GM19467 (cell line): ENCODE data around the gene MRPS24.

ENCODE experiments used
- ATAC-seq: cut with Tn5 transposase; IDR thresholded peaks from one replicate; pipeline ENCODE4 v1.9.1; 2021; ENCODE audit warnings: mild to moderate bottlenecking, moderate library complexity; ENCODE audit not compliant: unreplicated experiment

Gene MRPS24

GRCh38 chr7:43877968-43878864 is 8.9 kb upstream of the MRPS24 start:
- no peak for ATAC-seq

DNA sequence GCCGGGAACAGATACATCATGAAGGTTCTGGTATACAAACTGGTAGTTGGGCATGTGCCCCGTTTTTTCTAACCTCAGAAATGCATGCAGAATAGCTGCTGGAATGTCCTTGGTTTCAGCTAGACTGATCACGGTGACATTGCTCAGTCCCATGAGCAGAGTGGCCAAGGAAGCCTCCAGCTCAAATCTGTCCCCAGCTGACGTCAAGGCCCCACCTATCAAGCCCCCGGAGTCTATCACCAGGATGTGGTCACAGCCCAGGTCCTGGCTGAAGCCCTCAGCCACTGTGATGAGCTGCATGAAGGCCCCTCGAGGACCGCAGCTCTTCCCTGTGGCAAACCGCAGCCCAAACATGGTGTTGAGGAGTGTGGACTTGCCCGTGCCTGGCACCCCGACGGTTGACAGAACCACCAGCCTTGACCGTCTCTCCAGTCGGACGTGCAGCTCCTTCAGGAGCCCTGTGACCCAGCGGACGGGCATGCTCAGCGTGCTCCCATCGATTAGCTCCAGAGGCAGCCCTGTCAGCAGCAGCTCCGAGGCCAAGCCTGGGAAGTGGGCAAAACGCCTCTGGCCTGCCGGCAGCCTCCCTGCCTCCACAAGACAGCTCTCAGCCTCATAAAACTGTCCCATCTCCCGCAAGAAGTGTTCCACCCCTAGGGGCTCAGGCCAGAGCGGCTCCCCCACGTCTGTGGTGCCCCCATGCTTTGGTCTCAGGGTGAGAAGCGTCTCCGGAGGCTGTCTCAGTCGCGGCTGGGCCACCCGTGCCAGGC is 7.8 kb upstream of the MRPS24 start:
- no peak for ATAC-seq

- no peak for ATAC-seq
Observed at GRCh38 chr7:43876241-43876640, 6.9 kb upstream of the MRPS24 start.

- ATAC-seq = no peak
Observed at GRCh38 chr7:43873300-43873699, 4.0 kb upstream of the MRPS24 start.

GRCh38 chr7:43872406-43873110 is 3.2 kb upstream of the MRPS24 start:
- no peak for ATAC-seq

DNA sequence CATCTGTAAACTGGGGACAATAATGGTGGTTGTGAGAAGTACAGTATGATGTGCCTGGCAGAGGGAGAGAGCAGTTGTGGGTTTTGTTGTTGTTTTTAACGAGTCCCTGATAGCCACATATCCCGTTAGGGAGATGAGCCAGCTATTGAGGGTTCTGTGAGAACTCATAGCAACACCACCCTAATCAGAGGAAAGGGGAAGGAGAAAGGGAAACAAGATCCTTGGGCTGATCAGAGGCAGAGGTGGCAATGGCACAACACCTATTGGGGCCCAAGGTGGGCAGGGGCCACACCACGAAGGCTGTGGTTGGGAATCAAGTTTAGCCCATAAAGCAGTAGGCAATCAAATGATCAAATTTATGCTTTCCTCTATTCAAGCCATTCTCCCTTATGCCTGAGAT is 1.7 kb upstream of the MRPS24 start:
- no peak for ATAC-seq

DNA sequence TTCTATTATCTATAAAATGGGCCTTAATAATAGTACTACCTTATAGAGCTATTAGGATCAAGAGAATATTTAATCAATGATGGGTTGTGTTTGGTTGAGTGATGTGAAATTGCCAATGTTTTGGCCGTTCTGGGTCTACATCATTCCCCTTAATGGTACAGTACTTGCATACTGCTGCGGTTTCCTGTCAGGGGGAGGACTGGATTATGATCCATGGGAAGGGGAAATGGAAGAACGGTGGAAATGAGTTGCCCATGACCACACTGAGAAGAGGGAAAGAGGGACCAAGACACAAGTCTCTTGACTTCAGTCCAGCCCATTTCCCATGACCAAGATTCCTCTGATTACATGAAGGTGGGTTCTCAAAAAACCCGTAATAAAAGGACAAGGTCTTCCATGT is 999 bp upstream of the MRPS24 start:
- ATAC-seq = no peak

DNA sequence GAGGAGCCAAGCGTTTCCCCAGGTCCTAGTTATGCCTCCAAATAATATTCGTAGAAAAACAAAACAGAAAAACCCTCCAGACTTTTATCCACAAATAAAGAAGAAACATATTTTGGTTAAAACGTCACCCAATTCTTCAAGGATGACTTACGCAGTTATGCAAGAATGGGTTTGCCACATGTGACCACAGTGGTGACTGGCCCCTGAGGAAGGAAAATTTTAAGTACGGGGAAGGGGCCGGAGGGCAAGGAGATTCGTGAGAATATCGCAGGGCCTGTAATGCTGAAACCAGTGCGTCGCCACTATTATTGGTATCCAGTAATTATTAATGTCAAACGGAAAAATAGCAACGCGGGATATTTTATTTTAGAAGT is 537 bp upstream of the MRPS24 start:
- ATAC-seq = peak; percentile 1

DNA sequence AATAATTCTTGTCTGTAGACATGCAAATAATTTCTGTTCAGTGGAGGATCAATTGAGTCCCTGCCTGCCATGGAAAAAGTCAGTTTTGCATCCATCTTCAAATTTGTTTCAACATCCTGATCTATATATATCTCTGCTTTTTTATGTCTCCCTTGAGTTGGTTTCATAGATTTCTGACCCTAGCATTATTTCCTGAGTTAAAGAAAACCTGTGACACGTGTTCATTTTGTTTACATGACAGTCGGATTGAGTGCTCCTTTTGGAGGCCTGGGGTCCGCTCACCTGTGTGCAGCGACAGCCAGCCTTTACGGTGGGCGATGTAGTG is 674 bp downstream of the MRPS24 start:
- ATAC-seq = no peak

GRCh38 chr7:43868181-43868580 is 1.1 kb downstream of the MRPS24 start:
- ATAC-seq = no peak

GRCh38 chr7:43865277-43865676 is 4.0 kb downstream of the MRPS24 start:
- no peak for ATAC-seq

DNA sequence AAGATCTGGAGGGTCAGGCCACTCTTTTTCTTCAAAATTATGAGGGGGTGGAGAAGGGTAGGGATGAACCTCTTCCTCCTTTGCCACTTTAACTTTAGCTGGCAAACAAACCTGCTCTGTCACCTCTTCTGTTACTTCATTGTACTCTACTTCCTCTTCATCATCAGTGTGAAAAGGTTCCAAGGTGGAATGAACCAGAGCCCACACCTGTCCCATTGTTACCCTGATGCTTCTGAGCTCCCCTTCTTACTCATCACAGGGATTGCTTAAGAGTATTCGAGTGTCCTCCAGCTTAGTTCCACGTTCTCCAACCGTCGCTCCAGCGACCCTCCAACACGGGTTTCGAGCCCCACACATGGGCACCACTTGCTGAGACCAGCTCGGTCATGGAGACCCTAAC is 5.2 kb downstream of the MRPS24 start:
- no peak for ATAC-seq

DNA sequence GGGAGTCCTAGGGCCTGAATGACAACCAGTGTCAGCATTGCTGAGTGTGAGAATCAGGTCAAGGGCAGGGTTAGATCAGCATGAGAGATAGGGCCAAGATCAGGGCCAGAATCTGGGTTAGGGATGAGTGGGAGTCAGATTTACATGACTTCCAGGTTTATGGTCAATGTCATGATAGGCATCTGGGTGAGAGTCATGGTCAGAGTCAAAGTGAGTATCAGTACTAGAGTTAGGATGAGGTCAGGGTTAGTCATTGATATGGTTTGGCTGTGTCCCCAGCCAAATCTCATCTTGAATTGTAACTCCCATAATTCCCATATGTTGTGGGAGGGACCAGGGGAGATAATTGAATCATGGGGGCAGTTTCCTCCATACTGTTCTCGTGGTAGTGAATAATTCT is 12.3 kb downstream of the MRPS24 start:
- ATAC-seq = no peak

- no peak for ATAC-seq
Observed at GRCh38 chr7:43856316-43856715, 13.0 kb downstream of the MRPS24 start.

DNA sequence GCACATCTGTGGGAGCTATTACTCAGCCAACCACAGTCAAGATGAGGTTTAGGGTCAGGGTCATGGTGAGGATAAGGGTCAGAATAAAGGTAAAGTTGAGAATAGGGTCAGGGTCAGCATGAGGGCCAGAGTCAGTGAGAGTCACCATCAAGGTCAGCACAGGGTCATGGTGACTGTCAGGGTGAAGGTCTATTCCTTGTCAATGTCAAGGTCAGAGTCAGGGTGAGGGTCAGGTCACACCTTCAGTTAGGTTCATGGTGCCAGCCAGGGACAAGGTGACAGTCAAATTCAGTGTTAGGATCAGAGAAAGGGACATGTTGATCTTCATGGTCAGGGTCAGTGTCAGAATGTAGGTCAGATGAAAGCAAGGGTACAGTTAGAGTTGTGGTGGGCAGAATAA is 14.1 kb downstream of the MRPS24 start:
- no peak for ATAC-seq

GRCh38 chr7:43851805-43852204 is 17.5 kb downstream of the MRPS24 start:
- ATAC-seq = no peak

- ATAC-seq = no peak
Observed at GRCh38 chr7:43850348-43851116, 18.8 kb downstream of the MRPS24 start.

DNA sequence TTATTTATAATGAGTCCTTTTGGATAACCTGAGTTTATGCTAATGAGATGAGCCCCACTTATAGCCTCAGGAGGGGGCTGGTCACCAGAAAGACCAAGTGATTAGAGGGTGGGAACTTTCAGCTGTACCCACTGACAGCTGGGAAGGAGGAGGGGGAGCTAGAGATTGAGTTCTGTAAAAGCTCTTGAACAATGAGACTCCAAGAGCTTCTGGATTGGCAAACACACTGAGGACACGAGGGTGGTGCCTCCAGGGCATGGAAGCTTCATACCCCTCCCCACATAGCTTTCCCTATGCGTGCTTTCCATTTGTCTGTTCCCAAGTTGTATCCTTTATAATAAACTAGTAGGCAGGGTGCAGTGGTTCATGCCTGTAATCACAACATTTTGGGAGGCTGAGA is 20.3 kb downstream of the MRPS24 start:
- no peak for ATAC-seq

GRCh38 chr7:43847496-43847895 is 21.8 kb downstream of the MRPS24 start:
- no peak for ATAC-seq

GRCh38 chr7:43844662-43845061 is 24.7 kb downstream of the MRPS24 start:
- no peak for ATAC-seq

- no peak for ATAC-seq
Observed at GRCh38 chr7:43844257-43844656, 25.1 kb downstream of the MRPS24 start.
